Measurements from ENCODE around the gene MEAK7. TPM values are rescaled to one million over a fixed set of nuclear protein-coding genes. Genes with fewer than 3 reads are reported as not detected.

The MEAK7 gene
- total and polyA plus RNA-seq, 2 donors from 2014 or later: 6.3 to 30.6 TPM

DNA sequence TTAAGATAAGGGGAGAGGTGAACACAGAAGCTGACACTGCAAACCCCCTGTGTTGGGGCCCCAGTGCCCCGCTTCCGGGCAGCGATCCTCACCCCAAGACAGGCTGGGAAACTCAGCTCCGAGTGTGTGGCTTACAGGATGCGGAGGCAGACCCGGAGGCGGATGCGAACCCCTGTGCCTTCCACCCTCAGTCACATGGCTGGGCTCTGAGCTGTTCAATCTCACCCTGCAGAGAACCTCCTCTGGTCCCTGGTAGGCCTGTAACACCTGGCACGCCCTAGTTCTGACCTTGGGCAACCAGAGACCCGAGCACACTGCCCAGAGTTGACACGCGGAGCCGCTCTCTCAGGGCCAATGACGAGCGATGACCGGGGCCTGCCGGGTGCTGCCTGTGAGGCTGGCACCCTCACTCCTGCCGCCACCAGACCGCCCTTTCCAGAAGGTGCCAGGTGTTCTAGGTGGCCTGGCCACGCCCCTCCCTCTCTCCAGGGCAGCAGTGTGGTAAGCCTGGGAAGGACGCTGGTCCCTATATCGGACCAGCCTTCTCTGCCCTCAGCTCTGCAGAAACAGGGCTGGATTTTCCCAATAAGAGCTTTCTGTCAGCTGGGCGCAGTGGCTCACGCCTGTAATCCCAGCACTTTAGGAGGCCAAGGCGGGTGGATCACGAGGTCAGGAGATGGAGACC is 23.3 kb downstream of the MEAK7 start:
- Histone ChIP-seq H3K4me3 (ENCODE audit: low read length in 3 of 3) (no peak overlapping the region), H3K4me1 (ENCODE audit: control insufficient read depth in 2 of 3, insufficient read depth in 2 of 3, low read depth in 1 of 3, low read length in 3 of 3) (peaks cover 0 to 4% (median 0%) of the 10 kb centered on the region in 3 donors), H3K27me3 (ENCODE audit: control insufficient read depth, insufficient read depth, low read length) (no peaks in the 10 kb centered on the region), H3K27ac (ENCODE audit: low read depth in 2 of 2, low read length in 2 of 2) (no peak overlapping the region), H3K9me3 (ENCODE audit: control insufficient read depth in 2 of 3, insufficient read depth in 1 of 3, low read length in 3 of 3) (no peaks in the 10 kb centered on the region), H3K9ac (ENCODE audit: low read length in 3 of 3) (no peak overlapping the region), H3K36me3 (ENCODE audit: control insufficient read depth in 2 of 3, insufficient read depth in 3 of 3, low read length in 3 of 3) (peaks cover 0 to 2% (median 0%) of the 10 kb centered on the region in 3 donors)
- no peak for TF ChIP-seq CTCF (IDR thresholded peaks at IDR 0.05; ENCODE audit: borderline replicate concordance, extremely low read depth, insufficient read depth)
- DNase-seq (peak in 1 of 5 donors; percentile 24), FAIRE-seq (no peak)
- intact Hi-C loops (cut with DNase I): loop anchor here (10.0 kb wide), 1 partner anchor 206 kb away; no protein-coding TSS in a partner anchor

GRCh38 chr16:84479716-84480450 is 24.6 kb downstream of the MEAK7 start:
- H3K4me1 ChIP-seq (ENCODE audit: control insufficient read depth in 2 of 3, insufficient read depth in 2 of 3, low read depth in 1 of 3, low read length in 3 of 3): peaks cover 0 to 4% (median 0%) of the 10 kb centered on the region in 3 donors
- H3K9ac ChIP-seq (ENCODE audit: low read length in 3 of 3): no peak overlapping the region
- H3K27ac ChIP-seq (ENCODE audit: low read depth in 2 of 2, low read length in 2 of 2): no peak overlapping the region
- TF ChIP-seq CTCF (IDR thresholded peaks at IDR 0.05; ENCODE audit: borderline replicate concordance, extremely low read depth, insufficient read depth): no peak
- peaks cover 0 to 2% (median 0%) of the 10 kb centered on the region in 3 donors for H3K36me3 ChIP-seq (ENCODE audit: control insufficient read depth in 2 of 3, insufficient read depth in 3 of 3, low read length in 3 of 3)
- intact Hi-C loops (cut with DNase I): loop anchor here (10.0 kb wide), 1 partner anchor 205 kb away; no protein-coding TSS in a partner anchor
- no peak overlapping the region for H3K4me3 ChIP-seq (ENCODE audit: low read length in 3 of 3)
- H3K9me3 ChIP-seq (ENCODE audit: control insufficient read depth in 2 of 3, insufficient read depth in 1 of 3, low read length in 3 of 3): no peaks in the 10 kb centered on the region
- FAIRE-seq (no peak), DNase-seq (no peak)
- H3K27me3 ChIP-seq (ENCODE audit: control insufficient read depth, insufficient read depth, low read length): no peaks in the 10 kb centered on the region

DNA sequence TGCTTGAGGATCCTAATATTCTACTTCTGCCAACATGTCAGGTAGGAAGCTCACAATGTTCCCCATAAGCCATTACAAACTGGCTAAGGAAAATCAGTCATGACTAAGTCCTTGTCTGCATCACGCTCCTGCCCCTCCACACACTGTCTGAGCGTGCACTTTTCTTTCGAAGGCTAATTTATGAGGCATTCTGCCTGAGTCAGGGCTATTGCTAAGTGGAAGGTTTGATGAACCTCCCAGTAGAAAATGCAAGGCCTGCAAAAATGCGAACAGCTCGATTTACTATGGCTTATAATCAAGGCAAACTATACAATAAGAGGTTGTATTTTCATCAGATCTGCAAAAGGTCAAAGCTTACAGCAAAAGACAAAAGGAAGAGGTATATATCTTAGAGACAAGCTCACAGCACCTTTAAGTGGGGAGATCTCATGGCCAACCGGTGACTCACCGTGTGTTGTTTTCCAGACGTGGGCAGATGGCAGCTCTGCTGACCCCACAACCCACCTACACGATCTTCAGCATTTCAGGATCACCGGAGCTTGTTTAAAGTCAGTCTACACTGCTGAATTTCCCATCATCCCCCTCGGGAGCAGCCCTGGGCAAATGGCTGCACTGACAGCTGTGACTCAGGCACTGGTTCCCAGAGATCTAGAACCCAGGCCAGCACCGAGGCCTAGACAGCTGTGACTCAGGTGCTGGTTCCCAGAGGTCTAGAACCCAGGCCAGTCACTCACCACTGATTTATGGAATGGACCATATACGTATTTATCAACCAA is 26.1 kb downstream of the MEAK7 start:
- H3K27me3 ChIP-seq (ENCODE audit: control insufficient read depth, insufficient read depth, low read length): no peaks in the 10 kb centered on the region
- peak in 1 of 5 donors; percentile 17 for DNase-seq
- intact Hi-C loops (cut with DNase I): no loop called here
- TF ChIP-seq CTCF (IDR thresholded peaks at IDR 0.05; ENCODE audit: borderline replicate concordance, extremely low read depth, insufficient read depth): no peak
- peaks cover 0 to 2% (median 0%) of the 10 kb centered on the region in 3 donors for H3K36me3 ChIP-seq (ENCODE audit: control insufficient read depth in 2 of 3, insufficient read depth in 3 of 3, low read length in 3 of 3)
- no peak overlapping the region for H3K9ac ChIP-seq (ENCODE audit: low read length in 3 of 3)
- FAIRE-seq: no peak
- no peak overlapping the region for H3K27ac ChIP-seq (ENCODE audit: low read depth in 2 of 2, low read length in 2 of 2)
- H3K4me3 ChIP-seq (ENCODE audit: low read length in 3 of 3): no peak overlapping the region
- no peaks in the 10 kb centered on the region for H3K9me3 ChIP-seq (ENCODE audit: control insufficient read depth in 2 of 3, insufficient read depth in 1 of 3, low read length in 3 of 3)
- no peaks in the 10 kb centered on the region for H3K4me1 ChIP-seq (ENCODE audit: control insufficient read depth in 2 of 3, insufficient read depth in 2 of 3, low read depth in 1 of 3, low read length in 3 of 3)

Data from kidney (tissue), 14 donors.